ENCODE data around the gene TNRC6B. TPM values are rescaled to one million over a fixed set of nuclear protein-coding genes. Genes with fewer than 3 reads are reported as not detected.
"Not testable (repeated sequence)": the region's sequence is repeated elsewhere in the genome, so short reads cannot be mapped to it uniquely, and the experiment has no call there.

Gene TNRC6B
- total RNA-seq, 6 experiments from 2014 or later = 13.0 to 27.1 (median 22.7) TPM

- H3K4me3 ChIP-seq = peak overlapping the region in 1 of 3 donors; percentile 11
- 39% methylated on average over 3 of the region's 3 CpGs for WGBS (ENCODE audit: insufficient coverage, low coverage, low lambda C conversion rate, missing lambda C conversion rate)
- intact Hi-C loops (cut with DNase I) = loop anchor here (5.0 to 10.0 kb wide), 2 partner anchors 81 to 93 kb away; no protein-coding TSS in a partner anchor
- H3K9me3 ChIP-seq = no peaks in the 10 kb centered on the region
- no peaks in the 10 kb centered on the region for H3K36me3 ChIP-seq
- H3K4me1 ChIP-seq = peaks cover 0 to 80% (median 40%) of the 10 kb centered on the region in 4 donors
- H3K27ac ChIP-seq = peak overlapping the region; percentile 47 to 92 (median 86)
- ATAC-seq (peak; percentile 5 to 21 (median 12)), DNase-seq (no peak)
- TF ChIP-seq POLR2A (IDR thresholded peaks at IDR 0.05) (no peak), CTCF (IDR thresholded peaks at IDR 0.05) (no peak)
- H3K27me3 ChIP-seq = no peaks in the 10 kb centered on the region
Observed at GRCh38 chr22:40181323-40181722, 3.6 kb downstream of the TNRC6B start.

- Histone ChIP-seq H3K27me3 (no peaks in the 10 kb centered on the region), H3K4me3 (no peak overlapping the region), H3K4me1 (peaks cover 0 to 81% (median 39%) of the 10 kb centered on the region in 4 donors), H3K36me3 (no peaks in the 10 kb centered on the region), H3K27ac (peak overlapping the region; percentile 58 to 92 (median 86)), H3K9me3 (no peaks in the 10 kb centered on the region)
- TF ChIP-seq CTCF (IDR thresholded peaks at IDR 0.05) = no peak
- no peak for TF ChIP-seq POLR2A (IDR thresholded peaks at IDR 0.05)
- 56% methylated on average over 4 of the region's 4 CpGs for WGBS (ENCODE audit: insufficient coverage, low coverage, low lambda C conversion rate, missing lambda C conversion rate)
- DNase-seq = no peak
- intact Hi-C loops (cut with DNase I) = loop anchor here (5.0 to 10.0 kb wide), 2 partner anchors 80 to 92 kb away; no protein-coding TSS in a partner anchor
- no peak for ATAC-seq
Observed at GRCh38 chr22:40182231-40182835, 4.6 kb downstream of the TNRC6B start.

GRCh38 chr22:40183029-40183581 is 5.4 kb downstream of the TNRC6B start:
- no peak for TF ChIP-seq POLR2A (IDR thresholded peaks at IDR 0.05)
- TF ChIP-seq CTCF (IDR thresholded peaks at IDR 0.05) = no peak
- peak overlapping the region; percentile 58 to 92 (median 65) for H3K27ac ChIP-seq
- WGBS (ENCODE audit: insufficient coverage, low coverage, low lambda C conversion rate, missing lambda C conversion rate) = 25% methylated on average over 9 of the region's 9 CpGs
- no peak overlapping the region for H3K4me3 ChIP-seq
- intact Hi-C loops (cut with DNase I) = loop anchor here (5.0 to 10.0 kb wide), 2 partner anchors 79 to 92 kb away; no protein-coding TSS in a partner anchor
- H3K27me3 ChIP-seq = no peaks in the 10 kb centered on the region
- H3K9me3 ChIP-seq = no peaks in the 10 kb centered on the region
- DNase-seq = no peak
- peak in 3 of 4 donors; percentile 1 to 7 (median 2) for ATAC-seq
- H3K4me1 ChIP-seq = peaks cover 0 to 88% (median 41%) of the 10 kb centered on the region in 4 donors
- no peaks in the 10 kb centered on the region for H3K36me3 ChIP-seq

GRCh38 chr22:40183603-40184002 is 5.9 kb downstream of the TNRC6B start:
- H3K4me3 ChIP-seq, H3K36me3 ChIP-seq, H3K9me3 ChIP-seq, H3K27me3 ChIP-seq: not testable (repeated sequence)
- 24% methylated on average over 13 of the region's 13 CpGs for WGBS (ENCODE audit: insufficient coverage, low coverage, low lambda C conversion rate, missing lambda C conversion rate)
- DNase-seq (peak in 1 of 3 donors; percentile 54), ATAC-seq (peak in 1 of 4 donors; percentile 16)
- H3K27ac ChIP-seq = peak overlapping the region; percentile 58 to 92 (median 65)
- intact Hi-C loops (cut with DNase I) = loop anchor here (5.0 to 10.0 kb wide), 2 partner anchors 79 to 91 kb away; no protein-coding TSS in a partner anchor
- H3K4me1 ChIP-seq = peaks cover 0 to 89% (median 41%) of the 10 kb centered on the region in 4 donors

- Histone ChIP-seq H3K36me3 (no peaks in the 10 kb centered on the region), H3K9me3 (no peaks in the 10 kb centered on the region), H3K27me3 (no peaks in the 10 kb centered on the region), H3K4me3 (no peak overlapping the region), H3K4me1 (peaks cover 0 to 63% (median 27%) of the 10 kb centered on the region in 4 donors), H3K27ac (peak overlapping the region in 2 of 3 donors; percentile 26 to 92)
- intact Hi-C loops (cut with DNase I) = loop anchor here in 1 of 2 donors (10.0 kb wide), 1 partner anchor 87 kb away; no protein-coding TSS in a partner anchor
- WGBS (ENCODE audit: insufficient coverage, low coverage, low lambda C conversion rate, missing lambda C conversion rate) = 49% methylated on average over 5 of the region's 7 CpGs
- DNase-seq (no peak), ATAC-seq (no peak)
- TF ChIP-seq CTCF (IDR thresholded peaks at IDR 0.05) (no peak), POLR2A (IDR thresholded peaks at IDR 0.05) (no peak)
Observed at GRCh38 chr22:40187389-40187788, 9.7 kb downstream of the TNRC6B start.

All from right lobe of liver (tissue), 6 donors.